Mesodermal cell (in vitro differentiated cells): Measurements from ENCODE around the gene SLX4IP.
A peak's percentile ranks its signal among the peaks of the same experiment; 100 is the strongest.

Experiments
- H3K27ac ChIP-seq: 2 replicates; pipeline ENCODE4 v1.7.0; 2013; ENCODE audit warnings: mild to moderate bottlenecking, low read depth, low read length, moderate library complexity; ENCODE audit not compliant: severe bottlenecking
- H3K36me3 ChIP-seq: 2 replicates; pipeline ENCODE4 v1.7.1; 2013; ENCODE audit warnings: mild to moderate bottlenecking, low read length, moderate library complexity; ENCODE audit not compliant: control insufficient read depth, insufficient read depth
- H3K4me1 ChIP-seq: one replicate; pipeline ENCODE4 v1.7.1; 2013; ENCODE audit warnings: mild to moderate bottlenecking, low read length; ENCODE audit not compliant: insufficient read depth, control insufficient read depth, poor library complexity, severe bottlenecking
- H3K4me3 ChIP-seq: 2 replicates; pipeline ENCODE4 v1.7.0; 2013; ENCODE audit warnings: low read length, control low read depth, mild to moderate bottlenecking; ENCODE audit not compliant: insufficient read depth, poor library complexity, severe bottlenecking; ENCODE audit errors: extremely low read depth
- H3K9me3 ChIP-seq: 2 replicates; pipeline ENCODE4 v1.7.1; 2013; ENCODE audit warnings: mild to moderate bottlenecking, low read length, moderate library complexity; ENCODE audit not compliant: control insufficient read depth
- WGBS, 2 experiments: methylation state at CpG; one replicate each; pipeline ENCODE4 v1.1.5; 2013; ENCODE audit warnings: missing lambda C conversion rate in 2 of 2; ENCODE audit not compliant: insufficient coverage in 2 of 2; 5-methylcytosine and 5-hydroxymethylcytosine counted together

Gene SLX4IP

GRCh38 chr20:10635476-10636208 is 200.5 kb downstream of the SLX4IP start:
- Histone ChIP-seq H3K4me3 (no peak overlapping the region), H3K9me3 (no peaks in the 10 kb centered on the region), H3K27ac (peak overlapping the region; percentile 29), H3K4me1 (peaks cover 45% of the 10 kb centered on the region), H3K36me3 (peaks cover 33% of the 10 kb centered on the region)
- WGBS, 2 experiments, result 95 to 100% methylated on average over 4 of the region's 5 CpGs

- Histone ChIP-seq H3K4me3 (no peak overlapping the region), H3K36me3 (peaks cover 40% of the 10 kb centered on the region), H3K9me3 (no peaks in the 10 kb centered on the region), H3K4me1 (peaks cover 45% of the 10 kb centered on the region), H3K27ac (no peak overlapping the region)
- 98 to 100% methylated on average over 4 to 5 of the region's 5 CpGs for WGBS, 2 experiments
Observed at GRCh38 chr20:10636326-10636818, 201.3 kb downstream of the SLX4IP start.

- Histone ChIP-seq H3K4me3 (no peak overlapping the region), H3K36me3 (peaks cover 48% of the 10 kb centered on the region), H3K4me1 (peaks cover 42% of the 10 kb centered on the region), H3K9me3 (no peaks in the 10 kb centered on the region), H3K27ac (no peak overlapping the region)
- WGBS, 2 experiments, result 82 to 87% methylated on average over 3 of the region's 10 CpGs
Observed at GRCh38 chr20:10637031-10637559, 202.0 kb downstream of the SLX4IP start.

GRCh38 chr20:10637563-10637962 is 202.5 kb downstream of the SLX4IP start:
- WGBS, 2 experiments, result 30 to 33% methylated on average over 1 to 2 of the region's 6 CpGs
- peaks cover 52% of the 10 kb centered on the region for H3K36me3 ChIP-seq

GRCh38 chr20:10639077-10639736 is 204.1 kb downstream of the SLX4IP start:
- Histone ChIP-seq H3K4me3 (no peak overlapping the region), H3K27ac (no peak overlapping the region), H3K4me1 (peaks cover 27% of the 10 kb centered on the region), H3K9me3 (no peaks in the 10 kb centered on the region), H3K36me3 (peaks cover 69% of the 10 kb centered on the region)
- 82 to 96% methylated on average over 19 to 20 of the region's 23 CpGs for WGBS, 2 experiments

More at GRCh38 chr20:10637563-10637962, 202.5 kb downstream of the SLX4IP start:
- no peak overlapping the region for H3K27ac ChIP-seq
- H3K4me3 ChIP-seq, result no peak overlapping the region
- peaks cover 39% of the 10 kb centered on the region for H3K4me1 ChIP-seq
- no peaks in the 10 kb centered on the region for H3K9me3 ChIP-seq

GRCh38 chr20:10639737-10640556 is 204.8 kb downstream of the SLX4IP start:
- no peak overlapping the region for H3K4me3 ChIP-seq
- no peak overlapping the region for H3K27ac ChIP-seq
- H3K9me3 ChIP-seq, result no peaks in the 10 kb centered on the region
- whole genome bisulfite sequencing, 2 experiments, result 85 to 92% methylated on average over 10 to 11 of the region's 18 CpGs
- peaks cover 76% of the 10 kb centered on the region for H3K36me3 ChIP-seq
- H3K4me1 ChIP-seq, result peaks cover 26% of the 10 kb centered on the region

- H3K36me3 ChIP-seq, result peaks cover 86% of the 10 kb centered on the region
- H3K9me3 ChIP-seq, result no peaks in the 10 kb centered on the region
- no peak overlapping the region for H3K27ac ChIP-seq
- 89 to 95% methylated on average over 4 to 7 of the region's 12 CpGs for WGBS, 2 experiments
- H3K4me1 ChIP-seq, result peaks cover 17% of the 10 kb centered on the region
- no peak overlapping the region for H3K4me3 ChIP-seq
Observed at GRCh38 chr20:10640897-10641296, 205.8 kb downstream of the SLX4IP start.

GRCh38 chr20:10641467-10641866 is 206.4 kb downstream of the SLX4IP start:
- 97 to 98% methylated on average over 11 to 12 of the region's 12 CpGs for WGBS, 2 experiments
- Histone ChIP-seq H3K9me3 (no peaks in the 10 kb centered on the region), H3K36me3 (peaks cover 90% of the 10 kb centered on the region), H3K4me1 (peaks cover 11% of the 10 kb centered on the region), H3K4me3 (no peak overlapping the region), H3K27ac (no peak overlapping the region)

- Histone ChIP-seq H3K4me1 (peaks cover 8% of the 10 kb centered on the region), H3K27ac (no peak overlapping the region), H3K4me3 (no peak overlapping the region), H3K36me3 (peaks cover 93% of the 10 kb centered on the region), H3K9me3 (no peaks in the 10 kb centered on the region)
- WGBS, 2 experiments, result 93 to 96% methylated on average over 6 of the region's 7 CpGs
Observed at GRCh38 chr20:10641893-10642292, 206.8 kb downstream of the SLX4IP start.

GRCh38 chr20:10642856-10643559 is 207.9 kb downstream of the SLX4IP start:
- peaks cover 11% of the 10 kb centered on the region for H3K4me1 ChIP-seq
- no peak overlapping the region for H3K4me3 ChIP-seq
- H3K36me3 ChIP-seq, result peaks cover 96% of the 10 kb centered on the region
- no peaks in the 10 kb centered on the region for H3K9me3 ChIP-seq
- H3K27ac ChIP-seq, result no peak overlapping the region
- WGBS, 2 experiments, result 77 to 90% methylated on average over 3 of the region's 4 CpGs
